GM12873 (cell line): ENCODE data around the gene GNB3.
A peak's percentile ranks its signal among the peaks of the same experiment; 100 is the strongest.

Experiments used
- TF ChIP-seq, protein P1 (sequence below): IDR thresholded peaks from 2 replicates; pipeline ENCODE4 v1.5.1; 2012; ENCODE audit warnings: low read depth, mild to moderate bottlenecking, moderate library complexity, low read length, control low read depth; ENCODE audit not compliant: insufficient read depth; ENCODE audit errors: missing control alignments

GNB3 gene

GRCh38 chr12:6887460-6887859 is 46.7 kb downstream of the GNB3 start:
- TF ChIP-seq, protein P1, sequence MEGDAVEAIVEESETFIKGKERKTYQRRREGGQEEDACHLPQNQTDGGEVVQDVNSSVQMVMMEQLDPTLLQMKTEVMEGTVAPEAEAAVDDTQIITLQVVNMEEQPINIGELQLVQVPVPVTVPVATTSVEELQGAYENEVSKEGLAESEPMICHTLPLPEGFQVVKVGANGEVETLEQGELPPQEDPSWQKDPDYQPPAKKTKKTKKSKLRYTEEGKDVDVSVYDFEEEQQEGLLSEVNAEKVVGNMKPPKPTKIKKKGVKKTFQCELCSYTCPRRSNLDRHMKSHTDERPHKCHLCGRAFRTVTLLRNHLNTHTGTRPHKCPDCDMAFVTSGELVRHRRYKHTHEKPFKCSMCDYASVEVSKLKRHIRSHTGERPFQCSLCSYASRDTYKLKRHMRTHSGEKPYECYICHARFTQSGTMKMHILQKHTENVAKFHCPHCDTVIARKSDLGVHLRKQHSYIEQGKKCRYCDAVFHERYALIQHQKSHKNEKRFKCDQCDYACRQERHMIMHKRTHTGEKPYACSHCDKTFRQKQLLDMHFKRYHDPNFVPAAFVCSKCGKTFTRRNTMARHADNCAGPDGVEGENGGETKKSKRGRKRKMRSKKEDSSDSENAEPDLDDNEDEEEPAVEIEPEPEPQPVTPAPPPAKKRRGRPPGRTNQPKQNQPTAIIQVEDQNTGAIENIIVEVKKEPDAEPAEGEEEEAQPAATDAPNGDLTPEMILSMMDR = no peak

DNA sequence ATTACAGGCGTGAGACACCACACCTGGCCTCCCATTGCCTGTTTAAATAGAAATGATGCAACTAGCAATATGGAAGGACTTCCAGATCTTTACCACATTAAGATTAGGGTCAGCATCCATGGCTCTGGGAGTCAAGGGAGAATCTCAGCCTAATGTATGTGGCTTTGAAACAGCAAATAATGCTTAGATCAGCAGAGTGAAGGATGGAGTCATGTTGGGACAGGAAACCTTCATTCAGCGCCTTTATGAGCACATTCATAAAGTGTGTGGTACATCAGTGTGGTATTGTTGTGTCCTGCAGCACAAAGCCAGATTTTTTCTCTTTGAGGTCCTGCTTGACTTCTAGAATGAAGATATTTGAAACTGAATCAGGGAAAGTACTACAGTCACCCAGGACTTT is 47.6 kb downstream of the GNB3 start:
- TF ChIP-seq, protein P1 = no peak

DNA sequence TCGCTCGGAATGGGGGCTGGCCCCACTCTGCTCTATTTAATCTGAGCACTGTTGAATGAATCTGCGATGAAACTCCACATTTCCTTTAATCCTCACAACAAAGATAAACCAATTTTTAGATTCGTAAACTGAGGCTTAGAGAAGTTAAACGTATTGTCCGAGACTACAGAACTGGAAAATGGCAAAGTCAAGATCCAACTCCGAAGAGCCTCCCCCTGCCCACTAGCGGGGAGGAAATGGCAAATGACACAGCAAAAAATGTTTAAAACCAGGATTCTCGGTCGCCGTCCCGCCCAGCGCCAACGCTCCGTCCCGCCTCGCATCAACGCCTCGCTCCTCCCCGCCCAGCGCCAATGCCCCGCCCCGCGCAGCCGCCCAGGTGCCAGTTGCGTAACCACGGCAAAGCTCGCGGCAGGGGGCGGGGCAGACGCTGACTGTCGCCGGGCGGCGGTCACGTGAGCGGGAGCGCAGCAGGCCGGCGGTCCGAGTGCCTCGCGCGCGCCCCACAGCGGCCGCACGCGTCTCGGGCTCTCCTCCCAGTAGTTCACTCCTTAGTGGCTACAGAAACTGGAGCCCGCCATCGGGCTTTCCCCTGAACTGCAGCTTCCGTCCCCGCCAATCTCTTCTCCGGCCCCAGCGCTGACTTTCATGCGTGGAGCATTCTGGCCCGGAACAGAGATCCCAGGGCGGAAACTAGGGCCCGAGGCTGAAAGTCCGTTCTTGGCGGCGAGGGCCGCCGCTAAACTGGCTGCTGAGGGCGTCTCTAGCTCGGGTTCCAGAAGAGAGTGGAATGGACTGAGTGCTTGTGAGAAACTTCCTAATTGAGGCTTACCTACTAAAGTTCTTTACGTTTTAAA is 50.3 kb downstream of the GNB3 start:
- TF ChIP-seq, protein P1 = peak; percentile 75

- TF ChIP-seq, protein P1 = no peak
These were observed 50.9 kb downstream of the GNB3 start for GRCh38 chr12:6891646-6892001.

GRCh38 chr12:6894321-6894720 is 53.6 kb downstream of the GNB3 start:
- TF ChIP-seq, protein P1 = no peak
